SH-SY5Y (cell line): ENCODE data around the gene SLC10A6.

ENCODE experiments used
- GATA2 ChIP-seq: IDR thresholded peaks from 2 replicates; pipeline ENCODE4 v1.6.1; 2011; ENCODE audit warnings: mild to moderate bottlenecking, low read depth, low read length
- GATA3 ChIP-seq: IDR thresholded peaks from 2 replicates; pipeline ENCODE4 v1.6.1; 2011; ENCODE audit warnings: low read depth, mild to moderate bottlenecking, low read length, moderate library complexity

DNA sequence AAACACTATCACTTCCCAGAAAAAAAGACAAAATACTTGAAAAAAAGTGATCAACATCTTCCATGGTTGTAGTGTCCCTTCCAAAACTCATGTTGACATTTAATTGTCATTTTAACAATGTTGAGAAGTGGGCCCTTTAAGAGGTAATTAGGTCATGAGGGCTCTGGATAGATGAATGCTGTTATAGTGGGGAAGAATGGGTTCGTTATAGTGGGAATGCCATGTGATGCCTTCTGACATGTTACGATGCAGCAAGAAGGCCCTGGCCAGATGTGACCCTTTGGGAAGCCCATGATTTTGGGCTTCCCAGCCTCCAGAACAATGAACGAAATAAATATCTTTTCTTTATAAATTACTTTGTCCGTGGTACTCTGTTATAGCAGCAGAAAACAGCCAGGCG is 4.0 kb upstream of the SLC10A6 start:
- TF ChIP-seq GATA3 (no peak), GATA2 (no peak)
